Prostate gland (tissue), 2 donors: ENCODE results near the gene LST1.

Experiments
- POLR2A ChIP-seq: fragments of 450-650 bp; IDR thresholded peaks from one replicate; pipeline ENCODE4 v1.6.1; 2016; ENCODE audit warnings: antibody characterized with exemption, mild to moderate bottlenecking
- POLR2AphosphoS5 ChIP-seq: sonication (generic); formaldehyde crosslinking; IDR thresholded peaks from one replicate; pipeline ENCODE4 v1.6.1; 2017; ENCODE audit warnings: antibody characterized with exemption
- TF ChIP-seq, protein P1 (sequence below), 4 experiments: fragments of 200-600 bp in 2 of 4; fragments of 450-650 bp in 2 of 4; sonication (generic) in 2 of 4; IDR thresholded peaks; 1 replicate in 3 of 4; 2 replicates in 1 of 4; pipeline ENCODE4 v1.5.1; 2016 to 2019; ENCODE audit warnings: antibody characterized with exemption in 4 of 4, mild to moderate bottlenecking in 2 of 4, moderate library complexity in 2 of 4

DNA sequence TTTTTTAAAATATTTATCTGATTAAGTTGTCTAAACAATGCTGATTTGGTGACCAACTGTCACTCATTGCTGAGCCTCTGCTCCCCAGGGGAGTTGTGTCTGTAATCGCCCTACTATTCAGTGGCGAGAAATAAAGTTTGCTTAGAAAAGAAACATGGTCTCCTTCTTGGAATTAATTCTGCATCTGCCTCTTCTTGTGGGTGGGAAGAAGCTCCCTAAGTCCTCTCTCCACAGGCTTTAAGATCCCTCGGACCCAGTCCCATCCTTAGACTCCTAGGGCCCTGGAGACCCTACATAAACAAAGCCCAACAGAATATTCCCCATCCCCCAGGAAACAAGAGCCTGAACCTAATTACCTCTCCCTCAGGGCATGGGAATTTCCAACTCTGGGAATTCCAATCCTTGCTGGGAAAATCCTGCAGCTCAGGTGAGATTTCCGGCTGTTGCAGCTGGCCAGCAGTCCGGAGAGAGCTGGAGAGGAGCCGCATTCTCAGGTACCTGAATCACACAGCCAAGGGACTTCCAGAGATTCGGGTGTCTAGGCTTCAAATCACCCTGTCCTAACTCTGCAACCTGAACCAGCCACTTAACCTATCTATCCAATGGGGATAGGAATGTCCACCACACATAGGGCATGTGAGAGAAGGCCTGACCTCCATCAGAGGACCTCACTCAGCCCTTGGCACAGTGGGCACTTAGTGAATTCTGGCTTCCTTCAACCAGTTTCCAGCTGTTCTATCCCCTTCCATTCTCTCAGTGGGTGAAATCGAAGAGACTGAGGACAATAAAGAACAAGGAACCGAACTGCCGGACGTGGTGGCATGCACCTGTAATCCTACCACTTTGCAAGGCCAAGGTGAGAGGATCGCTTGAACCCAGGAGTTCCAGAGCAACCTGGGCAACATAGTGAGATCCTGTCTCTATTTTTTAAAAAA, 7.6 kb upstream of the LST1 start:
- no peak for TF ChIP-seq POLR2A
- TF ChIP-seq, protein P1, sequence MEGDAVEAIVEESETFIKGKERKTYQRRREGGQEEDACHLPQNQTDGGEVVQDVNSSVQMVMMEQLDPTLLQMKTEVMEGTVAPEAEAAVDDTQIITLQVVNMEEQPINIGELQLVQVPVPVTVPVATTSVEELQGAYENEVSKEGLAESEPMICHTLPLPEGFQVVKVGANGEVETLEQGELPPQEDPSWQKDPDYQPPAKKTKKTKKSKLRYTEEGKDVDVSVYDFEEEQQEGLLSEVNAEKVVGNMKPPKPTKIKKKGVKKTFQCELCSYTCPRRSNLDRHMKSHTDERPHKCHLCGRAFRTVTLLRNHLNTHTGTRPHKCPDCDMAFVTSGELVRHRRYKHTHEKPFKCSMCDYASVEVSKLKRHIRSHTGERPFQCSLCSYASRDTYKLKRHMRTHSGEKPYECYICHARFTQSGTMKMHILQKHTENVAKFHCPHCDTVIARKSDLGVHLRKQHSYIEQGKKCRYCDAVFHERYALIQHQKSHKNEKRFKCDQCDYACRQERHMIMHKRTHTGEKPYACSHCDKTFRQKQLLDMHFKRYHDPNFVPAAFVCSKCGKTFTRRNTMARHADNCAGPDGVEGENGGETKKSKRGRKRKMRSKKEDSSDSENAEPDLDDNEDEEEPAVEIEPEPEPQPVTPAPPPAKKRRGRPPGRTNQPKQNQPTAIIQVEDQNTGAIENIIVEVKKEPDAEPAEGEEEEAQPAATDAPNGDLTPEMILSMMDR (IDR thresholded peaks at IDR 0.05) = no peak
- TF ChIP-seq POLR2AphosphoS5 = no peak
